Uterus (tissue), 4 donors: ENCODE results near the gene CD1D. TPM values are rescaled to one million over a fixed set of nuclear protein-coding genes. Genes with fewer than 3 reads are reported as not detected.

Experiments used
- DNase-seq, 2 donors: peaks; one replicate each; pipeline ENCODE4 v3.0.0-alpha.2; 2019 to 2020
- H3K27ac ChIP-seq, 2 donors: fragments of 200-600 bp; sonication (generic); 1 replicate in 1 of 2; 2 replicates in 1 of 2; pipeline ENCODE4 v1.5.1; 2016 to 2018
- H3K27me3 ChIP-seq, 2 donors: fragments of 200-600 bp; sonication (generic); one replicate each; pipeline ENCODE4 v1.5.1; 2018 to 2019; ENCODE audit warnings: control low read depth in 1 of 2
- H3K36me3 ChIP-seq, 2 donors: fragments of 200-600 bp; sonication (generic); one replicate each; pipeline ENCODE4 v1.5.1; 2019; ENCODE audit warnings: control low read depth in 1 of 2
- H3K4me1 ChIP-seq, 2 donors: fragments of 200-600 bp; sonication (generic); one replicate each; pipeline ENCODE4 v1.5.1; 2018 to 2019; ENCODE audit warnings: control low read depth in 1 of 2
- H3K4me3 ChIP-seq, 2 donors: fragments of 200-600 bp; sonication (generic); 1 replicate in 1 of 2; 2 replicates in 1 of 2; pipeline ENCODE4 v1.5.1; 2018 to 2019; ENCODE audit warnings: mild to moderate bottlenecking in 1 of 2
- H3K9me3 ChIP-seq, 2 donors: fragments of 200-600 bp; sonication (generic); one replicate each; pipeline ENCODE4 v1.5.1; 2019; ENCODE audit warnings: control low read depth in 1 of 2
- CTCF ChIP-seq, 4 experiments: fragments of 200-600 bp in 2 of 4; fragments of 450-650 bp in 2 of 4; sonication (generic) in 2 of 4; IDR thresholded peaks; one replicate each; pipeline ENCODE4 v1.5.1; 2016 to 2019; ENCODE audit warnings: antibody characterized with exemption in 4 of 4, mild to moderate bottlenecking in 2 of 4, moderate library complexity in 1 of 4
- POLR2A ChIP-seq, 2 donors: fragments of 450-650 bp; IDR thresholded peaks; one replicate each; pipeline ENCODE4 v1.6.1; 2016; ENCODE audit warnings: antibody characterized with exemption in 2 of 2, mild to moderate bottlenecking in 1 of 2, moderate library complexity in 1 of 2
- intact Hi-C: fragments of 100-400 bp; cut with DNase I; formaldehyde crosslinking; loops from one replicate; pipeline ENCODE4 v1.15.1; 2023; ENCODE audit warnings: low total_unique reads
- total RNA-seq, 4 donors: library from RNA; depleted of rRNA in 3 of 4; stranded (reverse); fragments of >200 nt in 3 of 4; gene quantifications; one replicate each; pipeline versions ENCODE4 v1.1.0 to v1.2.4, GENCODE V29; 2014 to 2023
- donor health status: DM: yes; HTN: yes; CAD: no.

The CD1D gene
- total RNA-seq, 4 donors from 2014 or later, result 1.5 to 3.4 (median 1.8) TPM

- Histone ChIP-seq H3K27me3 (no peaks in the 10 kb centered on the region), H3K9me3 (no peaks in the 10 kb centered on the region), H3K36me3 (no peaks in the 10 kb centered on the region), H3K4me3 (no peak overlapping the region), H3K27ac (peak overlapping the region in 1 of 2 donors; percentile 10), H3K4me1 (peaks cover 0 to 5% of the 10 kb centered on the region in 2 donors)
- TF ChIP-seq CTCF (IDR thresholded peaks at IDR 0.05), result no peak
- no peak for TF ChIP-seq POLR2A (IDR thresholded peaks at IDR 0.05)
- intact Hi-C loops, result no loop called here
- DNase-seq, result no peak
These were observed 34.0 kb upstream of the CD1D start for GRCh38 chr1:158146739-158147138.

- peak overlapping the region; percentile 6 to 10 for H3K27ac ChIP-seq
- no peak overlapping the region for H3K4me3 ChIP-seq
- intact Hi-C loops, result no loop called here
- no peaks in the 10 kb centered on the region for H3K36me3 ChIP-seq
- TF ChIP-seq POLR2A (IDR thresholded peaks at IDR 0.05) (no peak), CTCF (IDR thresholded peaks at IDR 0.05) (no peak)
- no peak for DNase-seq
- H3K9me3 ChIP-seq, result no peaks in the 10 kb centered on the region
- peaks cover 0 to 5% of the 10 kb centered on the region in 2 donors for H3K4me1 ChIP-seq
- H3K27me3 ChIP-seq, result no peaks in the 10 kb centered on the region
These were observed 33.3 kb upstream of the CD1D start for GRCh38 chr1:158147401-158147800.

- Histone ChIP-seq H3K27me3 (no peaks in the 10 kb centered on the region), H3K4me1 (peaks cover 0 to 5% of the 10 kb centered on the region in 2 donors), H3K36me3 (no peaks in the 10 kb centered on the region), H3K27ac (peak overlapping the region; percentile 6 to 10), H3K9me3 (no peaks in the 10 kb centered on the region), H3K4me3 (no peak overlapping the region)
- intact Hi-C loops, result no loop called here
- TF ChIP-seq POLR2A (IDR thresholded peaks at IDR 0.05) (no peak), CTCF (IDR thresholded peaks at IDR 0.05) (no peak)
- no peak for DNase-seq
These were observed 32.8 kb upstream of the CD1D start for GRCh38 chr1:158147869-158148268.

GRCh38 chr1:158148468-158148867 lies 32.2 kb upstream of the CD1D start:
- no peaks in the 10 kb centered on the region for H3K36me3 ChIP-seq
- intact Hi-C loops, result no loop called here
- no peak overlapping the region for H3K4me3 ChIP-seq
- no peaks in the 10 kb centered on the region for H3K9me3 ChIP-seq
- no peak for DNase-seq
- H3K4me1 ChIP-seq, result peaks cover 0 to 5% of the 10 kb centered on the region in 2 donors
- TF ChIP-seq CTCF (IDR thresholded peaks at IDR 0.05) (no peak), POLR2A (IDR thresholded peaks at IDR 0.05) (no peak)
- H3K27me3 ChIP-seq, result no peaks in the 10 kb centered on the region
- peak overlapping the region; percentile 65 to 76 for H3K27ac ChIP-seq

GRCh38 chr1:158149175-158149574 lies 31.5 kb upstream of the CD1D start:
- peak overlapping the region; percentile 28 to 32 for H3K4me3 ChIP-seq
- TF ChIP-seq POLR2A (IDR thresholded peaks at IDR 0.05), result no peak
- TF ChIP-seq CTCF (IDR thresholded peaks at IDR 0.05), result no peak
- peak; percentile 25 to 30 for DNase-seq

More at GRCh38 chr1:158149175-158149574, 31.5 kb upstream of the CD1D start:
- H3K9me3 ChIP-seq, result no peaks in the 10 kb centered on the region
- H3K36me3 ChIP-seq, result no peaks in the 10 kb centered on the region
- H3K27me3 ChIP-seq, result no peaks in the 10 kb centered on the region
- peaks cover 0 to 5% of the 10 kb centered on the region in 2 donors for H3K4me1 ChIP-seq
- intact Hi-C loops, result no loop called here
- H3K27ac ChIP-seq, result peak overlapping the region; percentile 65 to 76
